ENCODE data around the gene ROS1. TPM values are rescaled to one million over a fixed set of nuclear protein-coding genes. Genes with fewer than 3 reads are reported as not detected.

The ROS1 gene
- total and polyA plus RNA-seq, 2 donors (not counting 1 experiment from before 2014, with no cell fraction given): not detected

GRCh38 chr6:117456250-117456649 lies 30.5 kb upstream of the ROS1 start:
- WGBS (ENCODE audit: insufficient coverage): no CpG with 5 or more reads among the region's 1 CpG
- no peak for TF ChIP-seq EZH2 (IDR thresholded peaks at IDR 0.05; ENCODE audit: borderline replicate concordance, insufficient read depth, low read depth, low read length, poor library complexity, severe bottlenecking)
- TF ChIP-seq CTCF (IDR thresholded peaks at IDR 0.05): no peak
- no peaks in the 10 kb centered on the region for H3K4me1 Mint-ChIP-seq
- DNase-seq: no peak
- no peak for ATAC-seq (ENCODE audit: low read depth)
- POLR2A ChIA-PET: no interaction called here
- H3K27ac Mint-ChIP-seq: no peak overlapping the region
- Histone ChIP-seq H3K36me3 (replicated peaks in 1 of 2; ENCODE audit: control extremely low read depth in 1 of 2, control insufficient read depth in 1 of 2, extremely low read depth in 1 of 2, insufficient read depth in 2 of 2, low read length in 1 of 2) (no peaks in the 10 kb centered on the region), H3K4me2 (replicated peaks; ENCODE audit: low read depth, low read length, poor library complexity, severe bottlenecking) (no peak overlapping the region), H3K27me3 (replicated peaks in 1 of 4; ENCODE audit: control extremely low read depth in 1 of 4, control insufficient read depth in 3 of 4, insufficient read depth in 4 of 4, low read length in 3 of 4) (peaks cover 0 to 7% (median 0%) of the 10 kb centered on the region in 4 experiments), H4K20me1 (ENCODE audit: control insufficient read depth, insufficient read depth, low read length, poor library complexity, severe bottlenecking) (no peaks in the 10 kb centered on the region), H3K27ac (ENCODE audit: low read length in 2 of 2) (no peak overlapping the region), H2AFZ (ENCODE audit: insufficient read depth, low read depth, low read length, poor library complexity, severe bottlenecking) (no peak overlapping the region), H3K4me1 (ENCODE audit: control insufficient read depth in 2 of 2, insufficient read depth in 2 of 2, low read length in 2 of 2) (no peaks in the 10 kb centered on the region), H3K9ac (ENCODE audit: low read length) (no peak overlapping the region), H3K79me2 (ENCODE audit: control insufficient read depth, insufficient read depth, low read length) (no peaks in the 10 kb centered on the region), H3K4me3 (ENCODE audit: control extremely low read depth in 1 of 5, extremely low read depth in 1 of 5, insufficient read depth in 1 of 5, low read depth in 2 of 5, low read length in 4 of 5) (no peak overlapping the region), H3K9me3 (ENCODE audit: control extremely low read depth in 1 of 3, control insufficient read depth in 2 of 3, insufficient read depth in 1 of 3, low read length in 2 of 3) (no peaks in the 10 kb centered on the region)
- H3K4me3 Mint-ChIP-seq: no peak overlapping the region
- CTCF ChIA-PET: no interaction called here
- no peaks in the 10 kb centered on the region for H3K9me3 Mint-ChIP-seq (ENCODE audit: insufficient read depth)
- intact Hi-C loops (cut with micrococcal nuclease): no loop called here
- H3K27me3 Mint-ChIP-seq: peaks cover 23% of the 10 kb centered on the region

- no peak overlapping the region for H3K27ac Mint-ChIP-seq
- intact Hi-C loops (cut with micrococcal nuclease): no loop called here
- H3K9ac ChIP-seq (ENCODE audit: low read length): no peak overlapping the region
- H3K4me1 ChIP-seq (ENCODE audit: control insufficient read depth in 2 of 2, insufficient read depth in 2 of 2, low read length in 2 of 2): no peaks in the 10 kb centered on the region
- CTCF ChIA-PET: interaction anchor here (0.7 to 4.7 kb wide), 3 partner anchors 104 to 1659 kb away, joined by 3 to 64 read pairs (median 5); no protein-coding TSS in a partner anchor
- no peak overlapping the region for H3K4me2 ChIP-seq (replicated peaks; ENCODE audit: low read depth, low read length, poor library complexity, severe bottlenecking)
- no peak overlapping the region for H3K4me3 Mint-ChIP-seq
- H3K36me3 ChIP-seq (replicated peaks in 1 of 2; ENCODE audit: control extremely low read depth in 1 of 2, control insufficient read depth in 1 of 2, extremely low read depth in 1 of 2, insufficient read depth in 2 of 2, low read length in 1 of 2): no peaks in the 10 kb centered on the region
- no peak for TF ChIP-seq EZH2 (IDR thresholded peaks at IDR 0.05; ENCODE audit: borderline replicate concordance, insufficient read depth, low read depth, low read length, poor library complexity, severe bottlenecking)
- TF ChIP-seq CTCF (IDR thresholded peaks at IDR 0.05): no peak
- no peaks in the 10 kb centered on the region for H3K79me2 ChIP-seq (ENCODE audit: control insufficient read depth, insufficient read depth, low read length)
- H3K9me3 ChIP-seq (ENCODE audit: control extremely low read depth in 1 of 3, control insufficient read depth in 2 of 3, insufficient read depth in 1 of 3, low read length in 2 of 3): no peaks in the 10 kb centered on the region
- H4K20me1 ChIP-seq (ENCODE audit: control insufficient read depth, insufficient read depth, low read length, poor library complexity, severe bottlenecking): no peaks in the 10 kb centered on the region
- no peak overlapping the region for H2AFZ ChIP-seq (ENCODE audit: insufficient read depth, low read depth, low read length, poor library complexity, severe bottlenecking)
- H3K27me3 ChIP-seq (replicated peaks in 1 of 4; ENCODE audit: control extremely low read depth in 1 of 4, control insufficient read depth in 3 of 4, insufficient read depth in 4 of 4, low read length in 3 of 4): peaks cover 0 to 10% (median 4%) of the 10 kb centered on the region in 4 experiments
- H3K4me1 Mint-ChIP-seq: no peaks in the 10 kb centered on the region
- peaks cover 30% of the 10 kb centered on the region for H3K27me3 Mint-ChIP-seq
- 48% methylated on average over 3 of the region's 5 CpGs for WGBS (ENCODE audit: insufficient coverage)
- POLR2A ChIA-PET: no interaction called here
- DNase-seq (no peak), ATAC-seq (ENCODE audit: low read depth) (no peak)
- no peak overlapping the region for H3K4me3 ChIP-seq (ENCODE audit: control extremely low read depth in 1 of 5, extremely low read depth in 1 of 5, insufficient read depth in 1 of 5, low read depth in 2 of 5, low read length in 4 of 5)
- H3K27ac ChIP-seq (ENCODE audit: low read length in 2 of 2): no peak overlapping the region
- no peaks in the 10 kb centered on the region for H3K9me3 Mint-ChIP-seq (ENCODE audit: insufficient read depth)
Measured at GRCh38 chr6:117451671-117452070, 25.9 kb upstream of the ROS1 start.

Data from B cell (primary cell).